GM18520 (cell line): Measurements from ENCODE around the gene TRIO.

Experiments
- ATAC-seq: cut with Tn5 transposase; IDR thresholded peaks from one replicate; pipeline ENCODE4 v1.9.1; 2021; ENCODE audit not compliant: unreplicated experiment

The TRIO gene

GRCh38 chr5:14240359-14240758, 97.2 kb downstream of the TRIO start:
- no peak for ATAC-seq

- ATAC-seq, result no peak
These were observed 98.0 kb downstream of the TRIO start for GRCh38 chr5:14241141-14241540.

- no peak for ATAC-seq
These were observed 99.3 kb downstream of the TRIO start for GRCh38 chr5:14242447-14242846.

GRCh38 chr5:14242871-14243383, 99.8 kb downstream of the TRIO start:
- no peak for ATAC-seq

GRCh38 chr5:14243766-14244165, 100.6 kb downstream of the TRIO start:
- no peak for ATAC-seq

- no peak for ATAC-seq
These were observed 101.6 kb downstream of the TRIO start for GRCh38 chr5:14244721-14245120.

- no peak for ATAC-seq
These were observed 102.2 kb downstream of the TRIO start for GRCh38 chr5:14245132-14245925.

GRCh38 chr5:14246350-14247053, 103.4 kb downstream of the TRIO start:
- ATAC-seq, result no peak

GRCh38 chr5:14247054-14247386, 103.9 kb downstream of the TRIO start:
- ATAC-seq, result no peak

- no peak for ATAC-seq
These were observed 106.3 kb downstream of the TRIO start for GRCh38 chr5:14249258-14250082.

- no peak for ATAC-seq
These were observed 107.0 kb downstream of the TRIO start for GRCh38 chr5:14250084-14250695.

- ATAC-seq, result peak; percentile 36
These were observed 107.9 kb downstream of the TRIO start for GRCh38 chr5:14250748-14251701.

GRCh38 chr5:14251733-14252132, 108.6 kb downstream of the TRIO start:
- peak; percentile 36 for ATAC-seq

GRCh38 chr5:14252793-14253192, 109.7 kb downstream of the TRIO start:
- ATAC-seq, result no peak

- ATAC-seq, result no peak
These were observed 111.5 kb downstream of the TRIO start for GRCh38 chr5:14254686-14255085.

- no peak for ATAC-seq
These were observed 113.0 kb downstream of the TRIO start for GRCh38 chr5:14256026-14256690.

- ATAC-seq, result no peak
These were observed 113.7 kb downstream of the TRIO start for GRCh38 chr5:14256756-14257393.

GRCh38 chr5:14257995-14258403, 114.9 kb downstream of the TRIO start:
- peak; percentile 87 for ATAC-seq

GRCh38 chr5:14258840-14259239, 115.7 kb downstream of the TRIO start:
- no peak for ATAC-seq
